ENCODE data around the gene TTI1.
"Not testable (repeated sequence)": the region's sequence is repeated elsewhere in the genome, so short reads cannot be mapped to it uniquely, and the experiment has no call there.

The TTI1 gene

DNA sequence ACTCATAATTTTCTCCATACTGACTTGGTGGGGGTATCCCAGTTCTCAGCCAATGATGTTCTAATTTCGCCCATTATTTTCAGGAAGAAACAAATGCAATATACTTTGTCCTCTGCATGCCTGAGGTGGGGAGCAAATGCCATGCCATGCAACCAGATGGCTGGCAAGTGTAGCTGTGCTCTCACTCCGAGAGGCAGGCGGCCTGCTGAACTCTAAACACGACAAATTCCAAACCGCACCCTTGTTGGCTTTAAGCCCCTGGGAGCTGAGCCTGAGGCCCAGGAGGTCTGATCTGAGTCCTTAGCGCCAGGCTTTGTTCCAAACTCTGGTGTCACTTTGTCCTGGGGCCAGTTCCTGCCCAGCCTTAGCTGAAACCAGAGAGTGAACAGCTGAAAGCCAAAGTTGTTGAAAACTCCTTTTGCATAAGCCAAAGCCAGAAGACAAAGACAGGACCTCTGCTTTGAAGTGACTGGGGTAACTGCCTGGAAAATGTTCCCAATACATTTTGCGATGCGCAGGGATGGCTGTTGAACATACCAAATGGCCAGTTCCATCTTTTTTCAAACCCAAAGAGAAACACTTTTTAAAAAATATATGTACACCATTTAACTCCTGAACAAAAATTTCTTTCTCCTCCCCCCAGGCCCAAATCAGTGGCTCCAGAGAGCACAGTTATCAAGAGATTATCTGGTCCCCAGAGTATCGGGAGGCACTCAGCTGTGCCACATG is 46.2 kb downstream of the TTI1 start:
- ATAC-seq, result no peak

DNA sequence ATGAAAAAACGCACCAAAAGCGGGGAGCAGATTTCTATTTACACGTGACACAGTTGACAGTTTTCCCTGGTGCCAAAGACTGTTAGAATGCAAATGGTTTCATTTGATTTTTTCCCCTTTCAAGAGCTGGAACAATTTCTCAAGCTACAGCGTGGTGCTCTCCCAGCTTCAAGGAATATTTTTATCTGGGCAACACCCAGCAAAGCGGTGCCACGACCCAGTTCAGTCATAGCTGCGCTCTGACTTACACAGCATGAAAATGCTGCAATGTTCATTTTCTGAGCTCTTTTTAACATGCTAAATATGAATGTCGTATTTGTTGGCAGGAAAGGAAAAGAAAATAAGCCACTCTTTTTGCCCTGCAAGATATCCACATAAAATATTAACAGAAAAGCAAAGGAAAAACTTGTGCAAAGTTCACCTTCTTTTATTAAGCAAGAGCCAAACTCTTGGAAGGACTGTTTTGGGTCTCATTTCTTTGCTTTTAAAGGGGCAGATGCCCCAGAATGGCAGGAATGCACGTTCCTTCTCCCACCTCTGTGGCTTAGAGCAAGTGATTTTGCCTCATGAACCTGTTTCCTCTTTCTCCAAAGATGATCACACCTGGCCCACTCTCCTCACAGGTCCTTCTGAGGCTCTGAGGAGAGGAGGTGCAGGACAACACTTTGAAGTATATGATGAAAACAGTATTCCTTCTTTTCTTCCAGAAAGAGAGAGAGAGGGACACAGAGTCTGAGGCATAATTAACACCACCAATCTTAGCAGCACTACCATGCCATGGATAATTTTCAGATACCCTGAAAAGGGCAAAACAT is 47.0 kb downstream of the TTI1 start:
- ATAC-seq, result no peak

GRCh38 chr20:37984018-37984785 is 49.1 kb downstream of the TTI1 start:
- ATAC-seq, result no peak

DNA sequence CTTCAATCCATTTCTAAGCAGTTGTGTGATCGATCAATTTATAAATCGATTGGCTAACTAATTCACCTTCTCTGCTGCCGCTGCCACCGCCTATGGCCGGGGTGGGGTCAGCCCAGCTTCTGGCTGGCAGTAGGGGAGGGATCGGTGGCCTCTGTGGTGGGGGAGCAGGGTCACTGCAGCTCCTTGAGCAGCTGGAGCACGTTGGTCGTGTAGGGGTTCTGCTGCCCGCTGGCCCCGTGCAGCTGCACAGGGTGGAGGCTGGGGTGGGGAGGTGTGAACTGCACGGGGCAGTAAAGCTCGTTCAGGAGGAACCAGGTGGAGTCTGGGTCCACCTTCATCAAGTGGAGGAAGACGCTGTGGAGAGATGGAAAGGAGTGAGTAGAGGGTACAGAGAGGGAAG is 50.0 kb downstream of the TTI1 start:
- no peak for ATAC-seq

- no peak for ATAC-seq
These were observed 51.7 kb downstream of the TTI1 start for GRCh38 chr20:37981568-37981967.

DNA sequence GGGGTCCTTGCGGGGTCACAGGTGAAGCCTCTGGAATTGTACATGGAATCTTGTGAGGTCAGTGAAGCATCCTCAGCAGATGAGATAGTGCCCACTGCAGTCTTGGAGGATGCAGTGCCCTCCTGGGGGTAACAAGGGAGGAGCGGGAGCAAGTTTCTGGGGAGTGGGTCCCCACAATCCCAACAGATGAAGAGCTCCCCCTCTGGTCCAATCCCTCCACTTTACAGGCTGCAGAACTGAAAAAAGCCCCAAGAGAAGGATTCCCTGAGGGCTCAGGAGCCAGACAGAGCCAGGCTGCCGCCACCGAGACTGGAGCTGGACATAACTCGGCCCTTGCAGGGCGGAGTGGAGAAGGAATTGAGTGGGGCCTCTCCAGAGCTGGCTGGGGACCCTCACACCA is 52.4 kb downstream of the TTI1 start:
- ATAC-seq, result no peak

DNA sequence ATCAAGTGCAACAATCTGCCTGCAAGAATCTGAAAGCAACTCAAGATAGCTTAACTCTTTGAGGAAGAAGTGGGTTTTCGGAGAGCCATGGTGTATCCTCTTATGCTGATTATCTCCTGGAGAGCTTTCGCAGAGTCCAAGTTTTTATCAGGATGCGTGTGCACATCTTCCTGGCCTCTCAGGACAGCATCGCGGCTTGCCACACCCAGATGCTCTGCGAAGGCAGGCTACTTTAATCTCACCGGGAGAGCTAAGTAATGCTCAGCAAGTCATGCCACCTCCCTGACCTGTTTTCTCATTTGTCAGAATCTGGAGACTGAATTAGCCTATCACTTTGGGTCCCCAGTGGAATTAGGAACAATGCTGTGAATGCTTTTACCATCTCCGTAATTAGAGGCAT is 52.9 kb downstream of the TTI1 start:
- no peak for ATAC-seq

GRCh38 chr20:37979021-37979985 is 54.0 kb downstream of the TTI1 start:
- no peak for ATAC-seq

- ATAC-seq, result no peak
These were observed 55.5 kb downstream of the TTI1 start for GRCh38 chr20:37977786-37978185.

- ATAC-seq, result no peak
These were observed 55.9 kb downstream of the TTI1 start for GRCh38 chr20:37977338-37977737.

GRCh38 chr20:37976887-37977286 is 56.4 kb downstream of the TTI1 start:
- ATAC-seq, result no peak

GRCh38 chr20:37973059-37973910 is 60.0 kb downstream of the TTI1 start:
- no peak for ATAC-seq

DNA sequence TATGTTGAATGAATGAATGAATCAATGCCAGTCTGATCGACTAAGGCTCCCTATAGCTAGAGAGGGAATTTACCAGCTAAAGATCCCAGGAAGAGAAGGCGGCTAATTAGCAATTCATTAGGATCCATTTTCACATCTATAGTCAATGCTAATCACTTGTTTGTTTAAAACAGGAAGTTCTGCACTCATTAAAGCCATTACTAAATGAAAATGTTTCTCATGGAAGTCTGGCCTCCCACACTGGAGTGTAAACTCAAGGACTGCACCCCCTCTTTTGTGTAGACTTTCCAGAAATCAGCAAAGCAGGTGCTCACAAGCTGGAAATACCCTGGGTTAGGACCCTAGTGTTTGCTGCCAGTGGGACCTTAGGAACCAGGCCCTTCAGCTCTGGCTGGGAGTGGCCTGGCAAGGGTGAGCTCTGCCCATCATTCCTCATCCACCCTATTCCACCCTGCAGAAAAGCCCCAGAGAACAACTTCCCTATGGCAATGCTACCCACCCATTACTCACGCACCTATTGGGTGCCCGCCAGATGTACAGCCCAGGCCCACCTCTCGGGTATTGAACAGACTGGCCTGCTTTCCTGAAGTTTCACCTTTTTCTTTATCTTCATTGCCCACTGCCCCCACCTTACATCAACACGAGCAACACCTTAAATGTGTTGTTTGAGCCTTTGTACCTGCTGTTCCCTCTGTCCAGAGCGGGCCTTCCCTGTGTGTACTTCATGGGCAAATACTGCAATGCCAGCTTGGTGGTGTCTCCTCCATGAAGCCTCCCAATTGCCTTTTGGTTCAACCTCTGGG is 60.8 kb downstream of the TTI1 start:
- ATAC-seq, result no peak

DNA sequence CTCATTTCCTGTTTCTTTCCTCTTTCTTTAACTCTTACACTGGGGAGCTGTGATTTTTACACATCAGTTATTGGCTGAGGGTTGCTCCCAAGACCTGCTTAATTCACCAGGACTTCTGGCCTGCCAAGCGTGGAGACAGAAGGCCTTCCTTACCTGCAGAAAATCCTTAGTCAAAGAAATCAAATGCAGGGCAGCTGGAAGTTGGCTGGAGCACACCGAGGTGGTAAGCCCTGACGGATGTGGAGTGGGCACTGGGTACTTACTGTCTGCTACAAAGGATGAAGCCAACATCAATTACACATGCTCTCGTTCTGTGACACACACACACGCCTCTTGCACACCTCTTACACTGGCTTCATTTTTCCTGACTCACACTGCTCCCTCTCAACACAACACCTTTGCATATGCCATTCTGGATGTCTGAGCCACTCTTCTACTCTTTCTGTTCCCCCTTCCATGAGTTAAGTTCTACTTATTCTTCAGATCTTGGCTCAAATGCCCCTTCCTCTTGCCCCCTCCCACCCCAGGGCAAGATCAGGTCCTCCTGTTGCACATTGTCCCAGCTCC is 61.6 kb downstream of the TTI1 start:
- ATAC-seq, result no peak

DNA sequence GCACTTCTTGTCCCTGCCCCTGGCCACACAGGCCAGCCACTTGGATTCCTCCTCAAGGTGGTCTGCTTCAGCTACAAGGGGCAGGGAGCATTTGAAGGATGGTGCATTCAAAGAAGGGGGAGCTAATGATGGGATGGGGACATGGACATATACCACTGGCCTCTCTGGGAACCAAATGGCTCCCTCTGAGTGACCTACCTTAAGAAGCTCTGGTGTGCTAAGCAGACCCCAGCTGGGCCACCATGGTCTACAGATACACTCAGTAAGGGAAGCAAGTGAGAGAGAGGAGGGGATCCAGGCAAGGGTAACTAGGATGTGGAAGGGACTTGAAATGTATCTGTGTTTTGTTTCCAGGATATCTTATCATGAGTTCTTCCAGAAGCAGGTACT is 62.4 kb downstream of the TTI1 start:
- ATAC-seq, result no peak

DNA sequence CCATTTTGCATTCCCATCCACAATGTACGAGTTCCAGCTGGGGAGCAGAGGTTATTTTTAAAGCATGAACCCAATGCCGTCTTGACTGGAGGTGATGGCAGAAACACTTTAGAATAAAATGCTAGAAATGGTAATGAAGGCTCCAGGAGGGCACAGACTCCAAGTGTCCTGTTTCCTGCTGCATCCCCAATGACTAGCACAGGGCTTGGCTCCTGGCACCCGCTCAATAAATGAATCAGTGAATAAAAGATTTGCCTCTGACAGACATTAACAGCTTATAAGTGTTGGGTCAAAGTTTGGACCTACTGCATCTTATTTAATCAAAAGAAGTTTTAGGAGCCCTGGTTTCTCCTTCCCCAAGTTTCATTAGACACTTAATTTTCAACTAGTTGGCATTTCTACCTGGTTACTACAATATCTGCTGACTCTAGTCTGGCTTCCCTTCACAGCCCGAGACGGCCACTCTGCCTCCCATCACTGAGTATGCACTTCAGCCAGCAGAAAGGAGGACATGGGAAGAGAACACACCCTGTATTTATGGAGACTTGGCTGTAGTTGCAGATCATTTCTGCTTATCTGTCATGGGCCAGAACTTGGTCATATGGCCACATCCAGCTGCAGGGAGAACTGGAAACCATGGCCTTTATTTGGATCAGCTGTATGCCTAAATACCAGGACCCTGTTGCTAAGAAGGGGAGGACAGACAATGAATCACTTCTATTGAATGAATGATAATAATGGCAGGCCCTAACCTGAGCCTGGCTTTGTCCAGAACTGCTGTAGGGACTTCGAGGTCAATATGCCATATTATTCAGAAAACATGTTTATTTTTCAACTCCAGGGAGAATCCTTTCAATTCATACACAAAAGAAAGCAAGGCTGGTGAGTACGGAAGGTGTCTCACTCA is 63.1 kb downstream of the TTI1 start:
- ATAC-seq, result no peak

GRCh38 chr20:37968841-37969401 is 64.3 kb downstream of the TTI1 start:
- no peak for ATAC-seq

DNA sequence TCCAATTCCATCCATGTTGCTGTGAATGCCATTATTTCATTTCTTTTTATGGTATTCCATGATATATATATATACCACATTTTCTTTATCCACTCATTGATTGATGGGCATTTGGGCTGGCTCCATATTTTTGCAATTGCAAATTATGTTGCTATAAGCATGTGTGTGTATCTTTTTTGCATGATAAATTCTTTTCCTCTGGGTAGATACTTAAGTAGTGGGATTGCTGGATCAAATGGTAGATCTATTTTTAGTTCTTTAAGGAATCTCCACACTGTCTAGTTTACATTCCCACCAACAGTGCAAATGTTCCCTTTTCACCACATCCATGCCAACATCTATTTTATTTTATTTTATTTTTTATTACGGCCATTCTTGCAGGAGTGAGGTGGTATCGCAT is 69.8 kb downstream of the TTI1 start:
- ATAC-seq, result not testable (repeated sequence)

DNA sequence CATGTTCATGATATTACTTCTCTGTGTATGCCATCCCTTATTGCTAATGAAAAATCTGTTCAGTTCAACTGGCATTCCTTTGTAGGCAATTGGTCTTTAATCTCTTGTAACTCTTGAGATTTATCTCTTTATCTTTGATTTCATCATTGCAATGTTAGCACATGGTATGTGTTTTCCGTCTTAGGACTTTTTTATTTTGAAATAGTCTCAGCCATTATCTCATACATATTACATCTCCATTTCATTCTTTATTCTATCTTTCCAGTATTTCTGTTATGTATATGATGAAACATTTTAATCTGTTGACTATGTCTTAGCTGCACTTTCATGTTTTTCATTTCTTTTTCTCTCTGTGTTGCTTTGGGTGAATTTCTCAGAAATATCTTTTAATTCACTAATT is 72.2 kb downstream of the TTI1 start:
- ATAC-seq, result no peak
